K562 (cell line): ENCODE results near the gene WBP1. TPM values are rescaled to one million over a fixed set of nuclear protein-coding genes. Genes with fewer than 3 reads are reported as not detected.
A peak's percentile ranks its signal among the peaks of the same experiment; 100 is the strongest.

Experiments used
- ATAC-seq: fragments of 200-7000 bp; cut with Tn5 transposase; 3 replicates; pipeline ENCODE4 v1.9.1; 2020; ENCODE audit warnings: moderate library complexity
- BruUV-seq: library from RNA; stranded (reverse); fragments of 400-500 nt; replicated peaks from 2 replicates; lab custom pipeline; 2021; lab: Mats Ljungman, UMichigan
- CTCF ChIA-PET: fragments of 300-600 bp; formaldehyde crosslinking; extraction: SDS; loops from one replicate; lab custom pipeline; 2021; ENCODE audit warnings: low intra/inter-chr PET ratio; lab: Yijun Ruan, JAX
- POLR2A ChIA-PET: fragments of 300-600, 350-650 bp; sonication (Branson Sonifier 250); formaldehyde crosslinking; extraction: SDS; loops from one replicate; lab custom pipeline; 2021; ENCODE audit warnings: antibody characterized with exemption, inconsistent platforms; lab: Yijun Ruan, JAX
- DNase-seq, 4 experiments: peaks; one replicate each; pipeline versions ENCODE4 v3.0.0 to v3.0.0-alpha.2; 2011 to 2018; ENCODE audit warnings: low spot score in 3 of 4, mixed read lengths in 3 of 4; ENCODE audit errors: extremely low read depth in 1 of 4
- FAIRE-seq: peaks from 2 replicates; lab custom pipeline; 2011; peaks lifted over from hg19 to GRCh38; lab: Jason Lieb, UNC
- H2AFZ ChIP-seq: 2 replicates; pipeline ENCODE4 v1.6.0; 2011; ENCODE audit warnings: low read depth, low read length, control low read depth, inconsistent platforms
- H3K27ac ChIP-seq: fragments of 200-600 bp; 3 replicates; pipeline ENCODE4 v1.8.0; 2011; ENCODE audit warnings: low read depth, mild to moderate bottlenecking, control low read depth, inconsistent platforms, low read length, moderate library complexity, mixed read lengths; ENCODE audit errors: extremely low read depth
- H3K27me3 ChIP-seq, 2 experiments: fragments of 300-600 bp in 1 of 2; 2 replicates in 1 of 2; 3 replicates in 1 of 2; pipeline versions ENCODE4 v1.6.0 to v1.8.0; 2011; ENCODE audit warnings: inconsistent platforms in 2 of 2, low read length in 2 of 2, mild to moderate bottlenecking in 1 of 2, mixed read lengths in 1 of 2, moderate library complexity in 1 of 2; ENCODE audit not compliant: control insufficient read depth in 2 of 2, insufficient read depth in 2 of 2
- H3K36me3 ChIP-seq: fragments of 300-600 bp; 3 replicates; pipeline ENCODE4 v1.8.0; 2011; ENCODE audit warnings: mild to moderate bottlenecking, low read length, inconsistent platforms; ENCODE audit not compliant: control insufficient read depth, insufficient read depth
- H3K4me1 ChIP-seq, 2 experiments: fragments of 200-600 bp in 1 of 2; replicated peaks in 1 of 2; 2 replicates in 1 of 2; 3 replicates in 1 of 2; pipeline versions ENCODE4 v1.5.1 to v1.8.0; 2011; ENCODE audit warnings: inconsistent platforms in 2 of 2, low read length in 2 of 2, mild to moderate bottlenecking in 1 of 2, mixed read lengths in 1 of 2, moderate library complexity in 1 of 2; ENCODE audit not compliant: control insufficient read depth in 2 of 2, insufficient read depth in 2 of 2
- H3K4me2 ChIP-seq: 2 replicates; pipeline ENCODE4 v1.6.1; 2011; ENCODE audit warnings: low read length, control low read depth, inconsistent platforms, mixed read lengths; ENCODE audit not compliant: insufficient read depth
- H3K4me3 ChIP-seq: fragments of 200-600 bp; sonication (generic), shearing (Covaris generic); 2 replicates; pipeline ENCODE4 v1.5.1; 2016; ENCODE audit warnings: control low read depth, inconsistent platforms
- H3K79me2 ChIP-seq: fragments of 200-600 bp; 3 replicates; pipeline ENCODE4 v1.8.0; 2011; ENCODE audit warnings: low read length, inconsistent platforms; ENCODE audit not compliant: control insufficient read depth, insufficient read depth
- H3K9ac ChIP-seq, 2 experiments: 2 replicates each; pipeline versions ENCODE4 v1.6.0 to v1.6.1; 2011; ENCODE audit warnings: low read depth in 2 of 2, low read length in 2 of 2, control low read depth in 1 of 2, inconsistent platforms in 1 of 2, mild to moderate bottlenecking in 1 of 2, mixed read lengths in 1 of 2; ENCODE audit not compliant: insufficient read depth in 1 of 2
- H3K9me1 ChIP-seq: one replicate; pipeline ENCODE4 v1.6.0; 2011; ENCODE audit warnings: inconsistent platforms, mild to moderate bottlenecking, low read length, moderate library complexity; ENCODE audit not compliant: control insufficient read depth, insufficient read depth
- H3K9me3 ChIP-seq: replicated peaks from 2 replicates; pipeline ENCODE4 v1.5.1; 2011; ENCODE audit warnings: low read depth, low read length, inconsistent platforms; ENCODE audit not compliant: control insufficient read depth, insufficient read depth
- H4K20me1 ChIP-seq: replicated peaks from 2 replicates; pipeline ENCODE4 v1.6.1; 2011; ENCODE audit warnings: low read length, inconsistent platforms, mixed read lengths; ENCODE audit not compliant: control insufficient read depth, insufficient read depth
- LCOR ChIP-seq: sonication (generic); formaldehyde crosslinking; IDR thresholded peaks from 2 replicates; pipeline ENCODE4 v1.8.0; 2022; ENCODE audit warnings: mild to moderate bottlenecking, missing genetic modification reagents
- SMARCE1 ChIP-seq: fragments of 450-650 bp; IDR thresholded peaks from 2 replicates; pipeline ENCODE4 v1.7.1; 2016; ENCODE audit warnings: mild to moderate bottlenecking
- ZBTB17 ChIP-seq: fragments of 450-650 bp; formaldehyde crosslinking; IDR thresholded peaks from 2 replicates; pipeline ENCODE4 v1.4.0; 2020; ENCODE audit warnings: mild to moderate bottlenecking
- WGBS: fragments of 100-300 bp; shearing (Covaris generic); methylation state at CpG from one replicate; pipeline ENCODE4 v1.1.6; 2016; ENCODE audit warnings: low coverage, mixed read lengths; ENCODE audit not compliant: insufficient coverage; ENCODE audit errors: missing lambda C conversion rate; 5-methylcytosine and 5-hydroxymethylcytosine counted together
- in situ Hi-C: fragments of 300-500 bp; cut with MboI; formaldehyde crosslinking; loops from 4 replicates; pipeline ENCODE4 v1.15.0; 2018; ENCODE audit warnings: inconsistent platforms, mixed read lengths
- intact Hi-C: fragments of 100-400 bp; cut with micrococcal nuclease; formaldehyde crosslinking; loops from 2 replicates; pipeline ENCODE4 v1.14.2; 2022
- polyA plus RNA-seq, 8 experiments: library from polyadenylated mRNA; depleted of rRNA in 4 of 8; stranded (reverse) in 5 of 8; unstranded in 3 of 8; fragments of >200 nt; fragmentation: Nextera tagmentation in 2 of 8; fragmentation: Illumina TruSeq in 1 of 8; extraction: Ambion mirVana in 2 of 8; extraction: Trizol in 1 of 8; gene quantifications; 2 replicates each; pipeline versions ENCODE4 v1.2.1 to v1.2.3, GENCODE V29; 2011 to 2014; ENCODE audit warnings: inconsistent platforms in 1 of 8, missing spikeins in 1 of 8
- total RNA-seq, 7 experiments: library from RNA; depleted of rRNA in 6 of 7; stranded (reverse); fragments of >200 nt in 6 of 7; fragmentation: Illumina TruSeq in 2 of 7; extraction: Trizol in 2 of 7; gene quantifications; 2 replicates each; pipeline versions ENCODE4 v1.2.1 to v1.2.3, GENCODE V29; 2011 to 2021; ENCODE audit warnings: low replicate concordance in 1 of 7

WBP1 gene
- total and polyA plus RNA-seq, 9 of the 15 experiments (the other 6 are each of a cell fraction or from before 2014, with no cell fraction given): 1.9 to 27.7 (median 14.2) TPM

DNA sequence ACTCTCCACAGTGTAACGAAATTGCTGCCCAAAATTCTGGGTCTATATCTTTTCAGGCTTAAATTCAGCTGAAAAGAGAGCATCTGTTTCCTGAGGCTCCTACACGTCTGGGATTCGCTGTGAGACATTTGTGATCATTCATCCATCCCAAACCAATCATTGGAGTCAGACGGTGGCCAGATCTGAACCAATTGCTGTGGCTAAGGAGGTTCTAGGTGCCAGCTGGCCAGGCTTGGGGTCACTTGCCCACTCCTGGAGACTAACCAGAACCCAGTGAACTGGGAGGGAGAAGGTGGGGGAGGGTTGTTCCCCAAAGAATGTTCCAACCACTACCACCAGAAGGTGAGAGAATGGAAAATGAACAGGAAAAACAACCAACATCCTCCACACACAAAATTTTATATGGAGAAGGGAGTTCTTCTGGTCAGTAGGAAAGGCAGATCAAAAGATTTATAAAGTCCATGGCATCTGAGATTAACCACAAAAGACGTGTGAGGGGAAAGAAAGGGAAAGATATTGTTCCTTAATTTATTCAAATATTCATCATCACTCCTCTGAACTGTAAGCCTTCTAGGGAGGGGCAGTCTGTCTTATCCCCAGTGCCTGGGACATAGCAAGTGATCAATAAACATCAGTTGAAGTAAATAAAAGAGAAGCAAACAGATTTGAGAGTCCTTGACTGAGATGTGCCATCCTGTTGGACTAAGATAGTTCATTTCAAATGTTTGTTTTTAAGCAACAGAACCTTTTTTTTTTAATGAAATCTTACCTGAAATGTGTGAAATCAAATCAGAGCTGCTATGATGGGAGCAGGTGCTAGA is 13.5 kb upstream of the WBP1 start:
- Histone ChIP-seq H2AFZ (no peak overlapping the region), H3K4me3 (no peak overlapping the region), H3K9ac (no peak overlapping the region), H3K27me3 (no peaks in the 10 kb centered on the region), H3K9me1 (no peaks in the 10 kb centered on the region), H3K4me2 (peak overlapping the region; percentile 36; the same call in 1 of the 2 replicates), H3K27ac (no peak overlapping the region), H3K4me1 (peaks cover 16 to 30% of the 10 kb centered on the region in 2 experiments; a peak in 4 of 5 replicates), H3K9me3 (no peaks in the 10 kb centered on the region), H3K36me3 (no peaks in the 10 kb centered on the region), H3K79me2 (no peaks in the 10 kb centered on the region), H4K20me1 (no peaks in the 10 kb centered on the region)
- CTCF ChIA-PET: no interaction called here
- no TSS peak for BruUV-seq
- TF ChIP-seq LCOR (CRISPR knock-in tag) (0 out of 2 replicates have a peak, but pooled peaks have one; percentile 30), SMARCE1 (peak; percentile 1; the same call in 1 of the 2 replicates), ZBTB17 (no peak)
- POLR2A ChIA-PET: interaction anchor here (1.0 kb wide), 1 partner anchor 10 kb away, joined by 4 read pairs; the partner anchor contains the start of gene INO80B
- FAIRE-seq (peak; percentile 65), ATAC-seq (no peak), DNase-seq (no peak)
- in situ Hi-C loops: no loop called here
- WGBS: 0% methylated on average over 5 of the region's 5 CpGs
- intact Hi-C loops: no loop called here
